ENCODE results near the gene AMZ1.
A peak's percentile ranks its signal among the peaks of the same experiment; 100 is the strongest.

The AMZ1 gene

GRCh38 chr7:2758673-2759616 lies 70.9 kb downstream of the AMZ1 start:
- POLR2A ChIA-PET = interaction anchor here (0.9 to 2.0 kb wide), 3 partner anchors 50 to 63 kb away, joined by 3 to 6 read pairs (median 4); no protein-coding TSS in a partner anchor
- TF ChIP-seq, protein P1, sequence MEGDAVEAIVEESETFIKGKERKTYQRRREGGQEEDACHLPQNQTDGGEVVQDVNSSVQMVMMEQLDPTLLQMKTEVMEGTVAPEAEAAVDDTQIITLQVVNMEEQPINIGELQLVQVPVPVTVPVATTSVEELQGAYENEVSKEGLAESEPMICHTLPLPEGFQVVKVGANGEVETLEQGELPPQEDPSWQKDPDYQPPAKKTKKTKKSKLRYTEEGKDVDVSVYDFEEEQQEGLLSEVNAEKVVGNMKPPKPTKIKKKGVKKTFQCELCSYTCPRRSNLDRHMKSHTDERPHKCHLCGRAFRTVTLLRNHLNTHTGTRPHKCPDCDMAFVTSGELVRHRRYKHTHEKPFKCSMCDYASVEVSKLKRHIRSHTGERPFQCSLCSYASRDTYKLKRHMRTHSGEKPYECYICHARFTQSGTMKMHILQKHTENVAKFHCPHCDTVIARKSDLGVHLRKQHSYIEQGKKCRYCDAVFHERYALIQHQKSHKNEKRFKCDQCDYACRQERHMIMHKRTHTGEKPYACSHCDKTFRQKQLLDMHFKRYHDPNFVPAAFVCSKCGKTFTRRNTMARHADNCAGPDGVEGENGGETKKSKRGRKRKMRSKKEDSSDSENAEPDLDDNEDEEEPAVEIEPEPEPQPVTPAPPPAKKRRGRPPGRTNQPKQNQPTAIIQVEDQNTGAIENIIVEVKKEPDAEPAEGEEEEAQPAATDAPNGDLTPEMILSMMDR (IDR thresholded peaks at IDR 0.05; ENCODE audit: insufficient read depth, low read length, missing control alignments) = no peak
- CTCF ChIA-PET = interaction anchor here (1.0 to 1.4 kb wide), 3 partner anchors 14 to 106 kb away, joined by 3 read pairs; no protein-coding TSS in a partner anchor
- H3K4me3 ChIP-seq (ENCODE audit: low read depth, low read length) = peak overlapping the region; percentile 38
- no peak for DNase-seq (ENCODE audit: low read depth, low spot score)

- TF ChIP-seq, protein P1 (IDR thresholded peaks at IDR 0.05; ENCODE audit: insufficient read depth, low read length, missing control alignments) = no peak
- DNase-seq (ENCODE audit: low read depth, low spot score) = no peak
- no peak overlapping the region for H3K4me3 ChIP-seq (ENCODE audit: low read depth, low read length)
- ChIA-PET CTCF (interaction anchor here (1.1 kb wide), 1 partner anchor 19 kb away, joined by 4 read pairs; no protein-coding TSS in a partner anchor), POLR2A (no interaction called here)
These were observed 71.7 kb downstream of the AMZ1 start for GRCh38 chr7:2759736-2760097.

GRCh38 chr7:2760098-2760889 lies 72.3 kb downstream of the AMZ1 start:
- ChIA-PET POLR2A (no interaction called here), CTCF (interaction anchor here (0.9 to 2.1 kb wide), 7 partner anchors 9 to 46 kb away, joined by 3 to 8 read pairs (median 6); no protein-coding TSS in a partner anchor)
- TF ChIP-seq, protein P1 (IDR thresholded peaks at IDR 0.05; ENCODE audit: insufficient read depth, low read length, missing control alignments) = peak; percentile 56
- H3K4me3 ChIP-seq (ENCODE audit: low read depth, low read length) = no peak overlapping the region
- no peak for DNase-seq (ENCODE audit: low read depth, low spot score)

GRCh38 chr7:2761131-2761624 lies 73.2 kb downstream of the AMZ1 start:
- no peak for DNase-seq (ENCODE audit: low read depth, low spot score)
- CTCF ChIA-PET = interaction anchor here (0.8 to 2.1 kb wide), 9 partner anchors 9 to 81 kb away, joined by 3 to 8 read pairs (median 4); no protein-coding TSS in a partner anchor
- no peak overlapping the region for H3K4me3 ChIP-seq (ENCODE audit: low read depth, low read length)
- POLR2A ChIA-PET = no interaction called here
- TF ChIP-seq, protein P1 (IDR thresholded peaks at IDR 0.05; ENCODE audit: insufficient read depth, low read length, missing control alignments) = no peak

- no peak for DNase-seq (ENCODE audit: low read depth, low spot score)
- TF ChIP-seq, protein P1 (IDR thresholded peaks at IDR 0.05; ENCODE audit: insufficient read depth, low read length, missing control alignments) = no peak
- POLR2A ChIA-PET = no interaction called here
- H3K4me3 ChIP-seq (ENCODE audit: low read depth, low read length) = no peak overlapping the region
- CTCF ChIA-PET = interaction anchor here (0.8 to 2.1 kb wide), 6 partner anchors 11 to 81 kb away, joined by 3 to 8 read pairs (median 5); no protein-coding TSS in a partner anchor
These were observed 73.9 kb downstream of the AMZ1 start for GRCh38 chr7:2761801-2762497.
